GM12874 (cell line): ENCODE results near the gene CAPN7.

Source experiments
- TF ChIP-seq, protein P1 (sequence below): IDR thresholded peaks from 2 replicates; pipeline ENCODE4 v1.5.1; 2011; ENCODE audit warnings: low read depth, mild to moderate bottlenecking, control low read depth, low read length, moderate library complexity; ENCODE audit not compliant: insufficient read depth

CAPN7 gene

DNA sequence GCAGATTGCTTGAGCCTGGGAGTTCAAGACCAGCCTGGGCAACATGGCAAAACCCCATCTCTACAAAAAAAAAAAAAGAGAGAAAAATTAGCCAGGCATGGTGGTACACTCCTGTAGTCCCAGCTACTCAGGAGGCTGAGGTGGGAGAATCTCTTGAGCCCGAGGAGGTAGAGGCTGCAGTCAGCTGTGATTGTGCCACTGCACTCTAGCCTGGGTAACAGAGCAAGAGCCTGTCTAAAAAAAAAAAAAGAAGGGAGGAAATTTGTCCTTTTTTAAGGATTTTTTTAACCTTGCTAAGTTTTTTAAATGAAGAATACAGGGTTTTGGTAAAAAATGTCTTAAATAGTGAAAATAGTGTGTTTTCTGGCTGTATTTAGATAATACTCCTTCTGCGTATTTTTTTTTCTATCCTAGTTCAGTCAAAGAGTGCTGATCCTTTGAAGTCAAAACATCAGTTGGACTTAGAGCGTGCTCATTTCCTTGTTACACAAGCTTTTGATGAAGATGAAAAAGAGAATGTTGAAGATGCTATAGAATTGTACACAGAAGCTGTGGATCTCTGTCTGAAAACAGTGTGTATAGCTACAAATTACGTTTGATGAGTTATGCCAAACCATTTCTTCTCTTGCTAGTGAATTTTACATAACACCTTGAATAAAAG, 11.1 kb downstream of the CAPN7 start:
- TF ChIP-seq, protein P1, sequence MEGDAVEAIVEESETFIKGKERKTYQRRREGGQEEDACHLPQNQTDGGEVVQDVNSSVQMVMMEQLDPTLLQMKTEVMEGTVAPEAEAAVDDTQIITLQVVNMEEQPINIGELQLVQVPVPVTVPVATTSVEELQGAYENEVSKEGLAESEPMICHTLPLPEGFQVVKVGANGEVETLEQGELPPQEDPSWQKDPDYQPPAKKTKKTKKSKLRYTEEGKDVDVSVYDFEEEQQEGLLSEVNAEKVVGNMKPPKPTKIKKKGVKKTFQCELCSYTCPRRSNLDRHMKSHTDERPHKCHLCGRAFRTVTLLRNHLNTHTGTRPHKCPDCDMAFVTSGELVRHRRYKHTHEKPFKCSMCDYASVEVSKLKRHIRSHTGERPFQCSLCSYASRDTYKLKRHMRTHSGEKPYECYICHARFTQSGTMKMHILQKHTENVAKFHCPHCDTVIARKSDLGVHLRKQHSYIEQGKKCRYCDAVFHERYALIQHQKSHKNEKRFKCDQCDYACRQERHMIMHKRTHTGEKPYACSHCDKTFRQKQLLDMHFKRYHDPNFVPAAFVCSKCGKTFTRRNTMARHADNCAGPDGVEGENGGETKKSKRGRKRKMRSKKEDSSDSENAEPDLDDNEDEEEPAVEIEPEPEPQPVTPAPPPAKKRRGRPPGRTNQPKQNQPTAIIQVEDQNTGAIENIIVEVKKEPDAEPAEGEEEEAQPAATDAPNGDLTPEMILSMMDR: no peak

DNA sequence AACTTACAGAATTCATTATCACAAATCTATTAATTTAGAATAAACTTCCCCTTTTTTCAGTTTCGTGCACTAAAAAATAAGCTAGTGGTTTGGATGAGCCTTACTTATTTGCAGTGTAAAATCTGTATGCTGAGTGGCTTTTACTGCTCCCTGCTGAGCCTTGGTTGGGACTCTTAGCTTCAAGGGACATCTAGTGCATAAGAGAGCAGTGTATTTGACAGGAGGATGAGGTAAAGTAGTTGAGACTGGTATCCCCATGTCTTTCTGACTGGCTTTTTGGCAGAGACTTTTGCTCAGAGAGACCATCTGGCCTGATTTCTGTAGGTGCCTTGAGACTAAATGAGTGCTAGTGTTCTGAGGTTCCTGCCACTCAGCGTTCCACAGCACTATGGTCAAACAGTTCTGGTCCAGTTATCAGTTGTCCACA, 11.8 kb downstream of the CAPN7 start:
- TF ChIP-seq, protein P1: no peak

DNA sequence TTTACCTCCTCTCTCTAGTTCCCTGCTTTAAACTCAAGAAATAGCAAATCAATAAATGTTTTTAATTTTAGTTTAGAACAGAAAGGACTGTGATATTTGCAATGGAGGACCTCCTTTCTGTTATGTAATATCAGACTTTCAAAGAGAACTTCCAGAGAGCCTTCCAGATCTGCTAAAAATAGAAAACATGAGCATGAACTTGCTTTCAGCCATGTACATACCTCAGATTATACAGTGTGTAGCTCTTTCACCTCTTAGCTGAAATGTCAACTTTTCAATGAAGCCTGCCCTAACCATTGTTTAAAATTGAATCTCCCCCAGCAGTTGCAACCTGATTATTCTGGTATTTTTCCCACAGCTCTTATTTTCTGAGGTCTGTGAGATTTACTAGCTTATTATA, 12.6 kb downstream of the CAPN7 start:
- TF ChIP-seq, protein P1: no peak

DNA sequence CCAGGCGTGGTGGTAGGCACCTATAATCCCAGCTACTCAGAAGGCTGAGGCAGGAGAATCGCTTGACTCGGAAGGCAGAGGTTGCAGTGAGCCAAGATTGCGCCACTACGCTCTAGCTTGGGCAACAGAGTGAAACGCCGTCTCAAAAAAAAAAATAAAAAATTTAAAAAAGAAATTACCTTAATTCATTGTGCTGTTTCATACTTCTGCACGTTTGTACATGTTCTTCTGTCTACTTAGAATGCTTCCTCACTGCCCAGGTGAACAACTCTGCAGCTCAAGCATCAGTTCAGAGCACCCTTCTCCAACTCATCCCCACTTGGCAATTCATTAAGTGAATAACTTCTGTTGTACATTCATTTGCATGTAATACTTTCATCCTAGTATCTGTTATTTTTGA, 14.0 kb downstream of the CAPN7 start:
- TF ChIP-seq, protein P1: no peak

DNA sequence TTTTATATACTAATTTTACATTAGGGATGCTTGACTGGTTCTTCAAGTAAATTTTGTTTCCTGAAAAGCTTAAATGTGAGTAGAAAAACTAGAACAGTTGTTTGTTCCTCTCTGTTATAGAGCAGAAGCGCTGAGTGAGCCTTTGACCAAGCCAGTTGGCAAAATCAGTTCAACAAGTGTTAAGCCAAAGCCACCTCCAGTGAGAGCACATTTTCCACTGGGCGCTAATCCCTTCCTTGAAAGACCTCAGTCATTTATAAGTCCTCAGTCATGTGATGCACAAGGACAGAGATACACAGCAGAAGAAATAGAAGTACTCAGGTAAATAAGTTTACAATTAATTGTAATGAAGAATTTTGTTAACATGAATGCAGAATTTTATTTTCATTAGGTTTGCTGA, 14.6 kb downstream of the CAPN7 start:
- TF ChIP-seq, protein P1: no peak

DNA sequence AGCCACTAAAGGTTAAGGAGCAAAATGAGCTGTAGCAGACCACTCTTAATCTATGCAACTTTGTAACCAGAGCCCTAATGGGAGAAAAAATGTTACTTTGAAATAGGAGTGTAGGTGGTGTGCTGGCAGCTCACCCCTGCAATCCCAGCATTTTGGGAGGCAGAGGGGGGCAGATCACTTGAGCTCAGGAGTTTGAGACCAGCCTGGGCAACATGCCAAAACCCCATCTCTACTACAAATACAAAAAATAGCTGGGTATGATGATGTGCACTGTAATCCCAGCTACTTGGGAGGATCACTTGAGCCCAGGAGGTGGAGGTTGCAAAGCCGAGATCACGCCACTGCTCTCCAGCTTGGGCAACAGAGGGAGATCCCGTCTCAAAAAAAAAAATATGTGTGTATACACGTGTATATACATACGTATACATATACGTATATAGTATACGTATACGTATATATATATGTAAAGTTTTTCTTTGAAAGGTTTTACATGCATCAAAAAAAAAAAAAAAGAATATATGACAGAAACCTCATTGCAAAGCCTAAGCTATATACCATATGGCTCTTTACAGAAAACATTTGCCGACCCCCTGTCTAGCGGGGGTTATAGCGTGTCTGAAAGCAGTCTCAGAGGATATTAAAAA, 15.7 kb downstream of the CAPN7 start:
- TF ChIP-seq, protein P1: no peak

DNA sequence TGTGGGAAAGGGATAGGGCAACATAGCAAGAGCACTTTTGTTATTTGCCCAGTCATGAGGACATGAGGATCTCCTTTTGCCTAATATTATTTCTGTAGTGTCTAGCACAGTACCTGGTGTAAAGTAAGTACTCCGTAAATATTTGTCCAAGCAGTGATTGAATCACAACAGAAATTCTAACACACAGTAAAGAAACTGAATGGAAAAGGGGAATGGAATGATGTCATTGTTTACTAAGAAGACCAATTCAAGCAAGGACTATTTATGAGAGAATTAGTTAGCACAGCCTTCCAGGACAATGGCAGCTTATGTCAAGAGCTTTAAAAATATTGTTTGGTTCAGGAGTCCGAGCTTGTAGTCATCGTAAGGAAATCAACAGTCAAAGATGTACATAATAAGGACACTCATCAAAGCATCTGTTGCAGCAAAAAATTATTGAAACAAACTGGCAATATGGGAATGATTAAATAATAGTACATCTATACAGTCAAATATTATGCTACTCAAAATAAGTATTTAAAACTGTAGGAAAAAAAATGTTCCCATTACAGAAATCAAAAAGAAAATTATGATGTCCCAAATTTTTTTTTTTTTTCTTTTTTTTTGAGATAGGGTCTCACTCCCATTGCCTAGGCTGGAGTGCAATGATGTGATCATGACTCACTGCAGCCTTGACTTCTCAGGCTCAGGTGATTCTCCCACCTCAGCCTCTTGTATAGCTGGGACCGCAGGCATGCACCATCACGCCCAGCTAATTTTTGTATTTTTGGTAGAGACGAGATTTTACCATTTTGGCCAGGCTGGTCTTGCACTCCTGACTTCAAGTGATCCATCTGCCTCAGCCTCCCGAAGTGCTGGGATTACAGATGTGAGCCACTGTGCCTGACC, 17.9 kb downstream of the CAPN7 start:
- TF ChIP-seq, protein P1: no peak
